RWPE2 (cell line): Measurements from ENCODE around the gene RAD9A.

Source experiments
- ATAC-seq: fragments of 200-7000 bp; cut with Tn5 transposase; 3 replicates; pipeline ENCODE4 v1.9.1; 2021; ENCODE audit warnings: low read depth
- DNase-seq: peaks from one replicate; pipeline ENCODE4 v3.0.0-alpha.2; 2020; ENCODE audit warnings: low spot score
- H3K27ac ChIP-seq: fragments of 450-650 bp; 2 replicates; pipeline ENCODE4 v1.5.1; 2017; ENCODE audit warnings: mild to moderate bottlenecking; ENCODE audit not compliant: poor library complexity, severe bottlenecking
- H3K27me3 ChIP-seq: fragments of 250-450 bp; sonication (Bioruptor Pico); 2 replicates; pipeline ENCODE4 v1.5.1; 2021; ENCODE audit warnings: mild to moderate bottlenecking, moderate library complexity; ENCODE audit not compliant: insufficient read depth, poor library complexity, severe bottlenecking
- H3K36me3 ChIP-seq: fragments of 250-450 bp; sonication (Bioruptor Pico); 2 replicates; pipeline ENCODE4 v1.5.1; 2020; ENCODE audit warnings: low read depth, mild to moderate bottlenecking, moderate library complexity
- H3K4me1 ChIP-seq: fragments of 250-450 bp; sonication (Bioruptor Pico); 2 replicates; pipeline ENCODE4 v1.5.1; 2021; ENCODE audit warnings: mild to moderate bottlenecking, moderate library complexity; ENCODE audit not compliant: insufficient read depth, poor library complexity, severe bottlenecking
- H3K4me3 ChIP-seq: fragments of 250-450 bp; sonication (Bioruptor Pico); 2 replicates; pipeline ENCODE4 v1.5.1; 2021; ENCODE audit warnings: mild to moderate bottlenecking, moderate library complexity; ENCODE audit not compliant: severe bottlenecking
- H3K9me3 ChIP-seq: fragments of 250-450 bp; sonication (Bioruptor Pico); 2 replicates; pipeline ENCODE4 v1.5.1; 2021; ENCODE audit warnings: mild to moderate bottlenecking, moderate library complexity; ENCODE audit not compliant: severe bottlenecking
- TF ChIP-seq, protein P1 (sequence below): fragments of 450-650 bp; IDR thresholded peaks from one replicate; pipeline ENCODE4 v1.5.1; 2017; ENCODE audit warnings: mild to moderate bottlenecking, moderate library complexity; ENCODE audit not compliant: poor library complexity, severe bottlenecking

Gene RAD9A

DNA sequence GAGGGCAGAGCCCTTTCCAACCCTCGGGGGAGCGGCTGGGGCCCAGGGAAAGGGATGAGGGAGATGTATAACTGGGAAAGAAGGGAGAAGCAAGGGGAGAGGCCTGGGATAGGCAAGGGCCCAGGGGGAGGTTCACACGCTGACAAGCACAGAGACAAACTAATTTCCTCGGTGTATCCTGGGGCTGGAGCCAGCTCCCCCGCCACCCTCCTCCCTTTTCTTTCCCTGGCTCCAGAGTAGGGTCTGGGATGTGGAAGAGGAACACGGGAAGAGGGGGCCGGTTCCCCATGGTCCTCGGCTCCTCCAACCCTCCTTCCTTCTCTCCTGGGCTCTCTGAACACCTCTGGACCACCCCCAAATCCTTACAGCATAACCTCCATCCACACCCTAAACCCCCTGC is 25.2 kb upstream of the RAD9A start:
- DNase-seq (no peak), ATAC-seq (no peak)
- H3K27me3 ChIP-seq, result no peaks in the 10 kb centered on the region
- no peak overlapping the region for H3K4me3 ChIP-seq
- no peaks in the 10 kb centered on the region for H3K36me3 ChIP-seq
- no peaks in the 10 kb centered on the region for H3K9me3 ChIP-seq
- TF ChIP-seq, protein P1, sequence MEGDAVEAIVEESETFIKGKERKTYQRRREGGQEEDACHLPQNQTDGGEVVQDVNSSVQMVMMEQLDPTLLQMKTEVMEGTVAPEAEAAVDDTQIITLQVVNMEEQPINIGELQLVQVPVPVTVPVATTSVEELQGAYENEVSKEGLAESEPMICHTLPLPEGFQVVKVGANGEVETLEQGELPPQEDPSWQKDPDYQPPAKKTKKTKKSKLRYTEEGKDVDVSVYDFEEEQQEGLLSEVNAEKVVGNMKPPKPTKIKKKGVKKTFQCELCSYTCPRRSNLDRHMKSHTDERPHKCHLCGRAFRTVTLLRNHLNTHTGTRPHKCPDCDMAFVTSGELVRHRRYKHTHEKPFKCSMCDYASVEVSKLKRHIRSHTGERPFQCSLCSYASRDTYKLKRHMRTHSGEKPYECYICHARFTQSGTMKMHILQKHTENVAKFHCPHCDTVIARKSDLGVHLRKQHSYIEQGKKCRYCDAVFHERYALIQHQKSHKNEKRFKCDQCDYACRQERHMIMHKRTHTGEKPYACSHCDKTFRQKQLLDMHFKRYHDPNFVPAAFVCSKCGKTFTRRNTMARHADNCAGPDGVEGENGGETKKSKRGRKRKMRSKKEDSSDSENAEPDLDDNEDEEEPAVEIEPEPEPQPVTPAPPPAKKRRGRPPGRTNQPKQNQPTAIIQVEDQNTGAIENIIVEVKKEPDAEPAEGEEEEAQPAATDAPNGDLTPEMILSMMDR, result no peak
- H3K27ac ChIP-seq, result no peak overlapping the region
- no peaks in the 10 kb centered on the region for H3K4me1 ChIP-seq

DNA sequence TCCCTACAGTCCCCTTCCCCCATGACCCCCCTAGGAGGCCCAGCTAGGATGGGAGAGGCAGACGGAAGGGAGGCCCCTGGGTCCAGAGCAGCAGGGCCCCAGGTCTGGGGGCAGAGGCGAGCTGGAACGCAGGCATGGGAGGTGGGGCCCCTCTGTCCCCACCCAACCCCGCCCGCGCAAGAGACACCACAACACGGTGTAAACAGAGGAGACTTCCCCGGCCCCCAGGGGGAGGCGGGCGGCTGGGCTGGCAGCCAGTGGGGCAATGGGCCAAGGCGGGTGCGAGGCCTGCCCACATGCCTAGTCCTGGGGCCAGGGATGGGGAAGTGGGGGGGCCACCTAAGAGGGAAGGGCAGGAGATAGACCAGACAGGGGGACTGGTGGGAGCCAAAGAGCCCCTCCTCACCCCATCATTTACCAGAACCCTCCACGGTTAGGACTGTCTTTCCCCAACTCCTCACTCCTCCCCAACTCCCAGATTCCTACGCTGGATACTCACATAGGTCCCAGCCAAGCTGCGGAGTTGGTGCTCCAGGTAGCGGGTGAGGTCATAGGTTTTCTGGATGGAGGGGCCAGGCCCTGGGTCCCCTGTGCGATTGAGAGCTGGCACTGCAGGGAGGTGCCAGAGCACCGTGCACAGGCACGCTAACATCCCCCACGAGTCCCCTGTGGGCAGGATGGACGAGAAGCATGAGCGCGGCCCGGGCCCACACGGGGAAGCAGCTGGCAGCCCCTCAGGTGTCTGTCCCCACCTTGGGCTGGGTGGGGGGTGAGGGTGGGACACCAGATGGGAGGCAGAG is 24.6 kb upstream of the RAD9A start:
- Histone ChIP-seq H3K36me3 (no peaks in the 10 kb centered on the region), H3K9me3 (no peaks in the 10 kb centered on the region), H3K4me3 (no peak overlapping the region), H3K4me1 (no peaks in the 10 kb centered on the region), H3K27ac (no peak overlapping the region), H3K27me3 (no peaks in the 10 kb centered on the region)
- ATAC-seq, result no peak
- DNase-seq, result no peak
- TF ChIP-seq, protein P1, result no peak

GRCh38 chr11:67367761-67368227 is 24.0 kb upstream of the RAD9A start:
- TF ChIP-seq, protein P1, result no peak
- Histone ChIP-seq H3K27me3 (no peaks in the 10 kb centered on the region), H3K4me3 (no peak overlapping the region), H3K36me3 (no peaks in the 10 kb centered on the region), H3K4me1 (no peaks in the 10 kb centered on the region), H3K27ac (no peak overlapping the region), H3K9me3 (no peaks in the 10 kb centered on the region)
- ATAC-seq (no peak), DNase-seq (no peak)

GRCh38 chr11:67368621-67369020 is 23.2 kb upstream of the RAD9A start:
- Histone ChIP-seq H3K27me3 (no peaks in the 10 kb centered on the region), H3K4me3 (no peak overlapping the region), H3K4me1 (no peaks in the 10 kb centered on the region), H3K27ac (no peak overlapping the region), H3K36me3 (no peaks in the 10 kb centered on the region), H3K9me3 (no peaks in the 10 kb centered on the region)
- DNase-seq, result no peak
- ATAC-seq, result no peak
- TF ChIP-seq, protein P1, result no peak

- Histone ChIP-seq H3K36me3 (no peaks in the 10 kb centered on the region), H3K9me3 (no peaks in the 10 kb centered on the region), H3K4me1 (no peaks in the 10 kb centered on the region), H3K27ac (no peak overlapping the region), H3K4me3 (no peak overlapping the region), H3K27me3 (no peaks in the 10 kb centered on the region)
- TF ChIP-seq, protein P1, result no peak
- ATAC-seq (no peak), DNase-seq (no peak)
Observed at GRCh38 chr11:67369275-67369674, 22.5 kb upstream of the RAD9A start.
